ENCODE measurements around the gene P4HA1.

P4HA1 gene

GRCh38 chr10:72976886-72977285 lies 119.8 kb downstream of the P4HA1 start:
- no peak for DNase-seq
